Activated CD4-positive, alpha-beta T cell treated with anti-CD3 and anti-CD28 coated beads, Interleukin-2, Interleukin-6, amounts not matched to agents 100 ng/mL and 50 ng/mL, durations not matched to agents 16 hours and 8 hours (primary cell): ENCODE measurements around the gene LINGO3.
"Not testable (repeated sequence)": the region's sequence is repeated elsewhere in the genome, so short reads cannot be mapped to it uniquely, and the experiment has no call there.

ENCODE experiments used
- DNase-seq: peaks from one replicate; pipeline ENCODE4 v3.0.0-alpha.2; 2020

LINGO3 gene

DNA sequence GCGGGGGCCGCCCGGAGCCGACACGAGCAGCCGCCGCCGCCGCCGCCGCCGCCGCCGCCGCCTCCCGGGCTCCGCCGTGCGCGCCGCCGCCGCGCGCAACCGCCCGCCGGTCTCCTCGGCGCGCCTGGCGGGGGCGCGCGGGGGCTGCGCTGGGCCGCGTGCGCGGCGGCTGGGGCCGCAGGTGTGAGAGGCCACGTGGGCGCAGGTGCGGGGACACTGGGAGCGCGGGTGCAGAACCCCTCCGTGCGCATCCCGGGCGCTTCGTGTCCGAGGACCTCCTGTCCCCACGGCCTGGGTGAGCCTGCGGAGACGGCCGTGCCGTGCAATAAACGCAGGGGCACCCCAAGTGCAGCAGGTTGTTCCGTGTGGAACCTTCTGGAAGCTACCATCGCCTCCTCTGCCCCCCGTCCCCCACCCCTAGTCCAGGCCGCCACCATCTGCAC is at the start of gene LINGO3:
LINGO3 (minus strand) TSS at position 41 of the 443 bp plus-strand sequence. CDS start 16,378 bp downstream, outside the sequence.
- DNase-seq = no peak

GRCh38 chr19:2356036-2356646 is 48.2 kb upstream of the LINGO3 start:
- DNase-seq = no peak

- no peak for DNase-seq
These were observed 47.4 kb upstream of the LINGO3 start for GRCh38 chr19:2355168-2356035.

DNA sequence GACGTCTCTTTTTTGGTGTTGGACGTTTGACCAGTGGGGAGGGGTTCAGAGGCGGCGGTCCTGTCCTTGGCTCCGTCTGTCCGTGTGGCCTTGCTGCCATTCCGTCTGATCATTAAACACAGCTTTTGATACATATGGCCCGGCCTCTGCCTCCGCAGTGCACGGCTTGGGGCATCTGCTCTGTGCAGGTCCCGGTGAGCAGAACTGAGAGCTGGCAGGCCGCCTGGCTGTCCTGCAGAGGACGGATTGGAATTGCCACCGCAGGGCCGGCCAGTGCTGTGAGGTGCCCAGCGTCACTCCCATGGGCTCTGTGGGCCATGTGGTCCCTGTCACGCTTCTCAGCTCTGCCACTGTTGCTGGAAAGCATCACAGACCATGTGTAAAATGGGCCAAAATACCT is 46.7 kb upstream of the LINGO3 start:
- no peak for DNase-seq

GRCh38 chr19:2353887-2354592 is 46.1 kb upstream of the LINGO3 start:
- DNase-seq = no peak

- no peak for DNase-seq
These were observed 45.4 kb upstream of the LINGO3 start for GRCh38 chr19:2353159-2353886.

- no peak for DNase-seq
These were observed 44.2 kb upstream of the LINGO3 start for GRCh38 chr19:2352121-2352520.

GRCh38 chr19:2351591-2351990 is 43.6 kb upstream of the LINGO3 start:
- no peak for DNase-seq

DNA sequence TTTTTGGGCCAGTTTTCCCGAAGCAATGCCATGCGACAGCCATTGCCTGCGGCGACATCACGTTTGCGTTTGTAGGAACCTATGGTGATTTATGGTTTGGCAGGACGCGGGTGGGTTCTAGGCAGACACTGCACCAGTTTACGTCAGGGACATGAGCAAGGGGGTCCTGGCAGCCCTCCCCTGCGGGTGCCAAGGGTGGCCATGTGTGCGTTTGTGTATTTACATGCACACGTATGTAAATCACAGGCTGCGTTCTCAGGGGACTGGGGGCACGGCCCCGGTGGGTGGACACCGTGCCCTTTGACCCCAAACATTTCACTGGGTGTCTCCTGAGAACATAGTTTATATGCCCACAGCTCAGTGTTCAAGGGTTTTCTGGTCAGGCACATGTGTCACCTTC is 42.7 kb upstream of the LINGO3 start:
- no peak for DNase-seq

- not testable (repeated sequence) for DNase-seq
These were observed 41.9 kb upstream of the LINGO3 start for GRCh38 chr19:2349818-2350217.

DNA sequence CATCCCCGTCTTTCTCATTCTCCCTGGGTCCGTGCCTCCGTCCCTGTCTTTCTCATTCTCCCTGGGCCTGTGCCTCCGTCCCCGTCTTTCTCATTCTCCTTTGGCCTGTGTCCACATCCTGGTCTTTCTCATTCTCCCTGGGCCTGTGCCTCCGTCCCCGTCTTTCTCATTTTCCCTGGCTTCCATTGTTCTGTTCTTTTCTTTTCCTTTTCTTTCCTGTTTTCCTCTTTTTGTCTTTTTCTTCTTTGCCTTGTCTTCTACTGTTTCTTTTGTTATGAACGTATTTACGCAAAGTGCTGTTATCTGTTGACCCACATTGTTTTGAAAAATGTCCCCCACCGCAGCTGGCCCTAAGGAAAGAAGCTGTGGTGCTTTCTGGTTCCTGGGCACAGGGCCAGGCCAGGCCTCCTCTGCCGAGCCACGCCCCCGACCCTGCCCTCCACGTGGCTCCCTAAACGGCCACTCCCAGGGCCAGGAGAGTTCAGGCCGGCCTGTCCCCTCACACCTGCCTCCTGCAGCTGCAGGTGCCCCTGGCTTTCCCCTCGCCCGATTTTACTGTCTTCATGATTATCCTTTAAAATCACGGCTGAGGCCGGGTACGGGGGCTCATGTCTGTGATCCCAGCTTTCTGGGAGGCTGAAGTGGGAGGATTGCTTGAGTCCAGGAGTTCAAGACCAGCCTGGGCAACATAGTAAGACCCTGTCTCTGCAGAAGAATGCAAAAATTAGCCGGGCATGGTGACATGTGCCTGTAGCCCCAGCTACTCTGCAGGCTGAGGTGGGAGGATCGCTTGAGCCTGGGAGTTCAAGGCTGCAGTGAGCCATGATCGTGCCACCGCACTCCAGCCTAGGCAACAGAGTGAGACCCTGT is 38.1 kb upstream of the LINGO3 start:
- DNase-seq = no peak

DNA sequence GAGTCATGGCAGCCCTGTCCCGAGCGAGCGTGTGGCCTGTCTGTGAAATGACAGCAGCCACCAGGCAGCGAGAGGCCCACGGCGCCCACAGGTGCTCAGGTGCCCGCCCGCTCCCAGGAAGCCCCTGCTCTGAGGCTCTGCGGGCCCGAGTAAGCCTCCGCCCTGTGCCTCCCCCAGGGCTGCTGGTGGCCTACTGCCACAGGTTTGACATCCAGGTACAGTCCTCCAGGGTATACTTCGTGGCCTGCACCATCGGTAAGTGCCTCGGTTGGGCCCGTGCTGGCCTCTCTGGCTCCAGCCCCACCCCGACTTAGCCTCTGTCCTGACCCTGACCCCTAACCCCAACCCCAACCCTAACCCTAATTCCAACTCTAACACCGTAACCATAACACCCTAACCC is 37.1 kb upstream of the LINGO3 start:
- DNase-seq = no peak

GRCh38 chr19:2344381-2344870 is 36.5 kb upstream of the LINGO3 start:
- DNase-seq = no peak

DNA sequence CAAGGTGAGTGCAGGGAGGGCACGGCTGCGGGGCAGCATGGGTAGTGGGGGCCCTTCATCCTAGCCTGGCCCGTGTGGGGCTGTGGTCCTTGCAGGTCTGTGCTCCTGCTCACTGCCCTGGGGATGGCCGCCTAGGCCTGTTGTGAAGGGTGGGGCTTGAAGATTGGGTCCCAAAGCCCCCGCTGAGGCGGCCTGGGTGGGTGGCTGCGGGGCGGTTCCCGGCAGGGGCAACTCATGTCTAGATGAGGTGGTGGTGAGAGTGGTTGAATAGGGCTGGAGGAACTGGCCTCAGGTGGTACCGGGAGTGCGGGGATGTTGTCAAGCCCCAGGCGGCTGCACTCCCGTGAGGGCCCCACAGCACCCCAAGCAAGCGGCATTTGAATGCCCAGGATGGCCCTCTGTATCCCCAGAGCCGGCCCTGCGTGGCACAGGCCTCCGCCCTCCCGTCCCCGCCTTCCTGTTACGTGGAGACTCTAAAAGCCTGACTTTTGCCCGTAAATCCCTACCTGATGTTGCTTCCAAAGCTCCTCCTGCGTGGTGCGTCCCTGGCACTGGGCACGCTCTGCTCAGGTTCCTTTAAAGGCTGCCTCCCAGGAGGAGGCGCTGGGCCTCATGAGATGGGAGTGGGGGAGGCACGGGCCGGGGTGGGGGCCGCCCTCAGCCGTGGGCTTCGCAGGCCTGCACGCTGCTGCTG is 35.5 kb upstream of the LINGO3 start:
- no peak for DNase-seq

GRCh38 chr19:2342656-2343288 is 34.8 kb upstream of the LINGO3 start:
- DNase-seq = no peak

DNA sequence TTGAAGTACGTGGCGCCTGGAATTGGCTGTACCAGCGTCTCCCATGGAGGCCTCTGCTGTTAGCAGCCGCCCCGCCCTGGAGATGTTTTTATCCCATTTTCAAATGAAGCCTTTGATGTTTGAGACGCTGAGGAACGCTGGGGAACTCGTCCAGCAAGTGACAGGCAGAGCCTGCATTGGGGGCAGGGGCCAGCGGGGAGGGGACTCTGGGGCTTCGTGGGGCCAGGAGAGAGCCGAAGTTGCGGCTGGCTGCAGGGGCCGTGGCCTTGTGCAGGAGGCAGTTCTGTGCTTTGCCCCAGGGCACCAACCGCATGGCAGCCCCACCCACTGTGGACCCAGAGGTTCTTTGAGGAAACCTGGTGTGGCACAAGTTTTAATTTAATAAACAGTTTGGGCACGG is 34.0 kb upstream of the LINGO3 start:
- no peak for DNase-seq

DNA sequence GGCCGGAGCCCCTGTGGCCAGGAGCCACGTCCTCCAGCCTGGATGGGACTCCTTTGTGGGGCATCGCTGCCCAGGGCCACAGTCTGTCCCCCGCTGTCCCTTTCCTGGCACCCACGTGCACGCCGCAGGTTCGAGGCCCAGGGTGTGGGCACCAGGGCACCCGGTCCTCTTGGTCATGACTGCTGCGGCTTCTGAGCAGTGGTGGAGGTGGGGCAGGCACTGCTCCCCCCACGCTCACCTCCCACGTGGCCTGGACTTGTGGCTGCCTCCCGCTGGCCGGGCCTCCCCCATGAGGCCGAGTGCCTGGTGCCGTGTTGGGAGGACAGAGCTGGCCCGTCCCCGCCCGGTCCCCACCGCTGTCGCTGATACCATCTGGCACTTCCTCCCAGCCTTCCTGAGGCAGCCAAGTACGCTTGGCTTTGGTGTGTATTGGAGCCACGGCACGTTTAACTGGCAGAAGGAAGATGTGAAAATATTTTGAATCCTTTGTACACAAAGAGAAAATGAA is 33.3 kb upstream of the LINGO3 start:
- no peak for DNase-seq

DNA sequence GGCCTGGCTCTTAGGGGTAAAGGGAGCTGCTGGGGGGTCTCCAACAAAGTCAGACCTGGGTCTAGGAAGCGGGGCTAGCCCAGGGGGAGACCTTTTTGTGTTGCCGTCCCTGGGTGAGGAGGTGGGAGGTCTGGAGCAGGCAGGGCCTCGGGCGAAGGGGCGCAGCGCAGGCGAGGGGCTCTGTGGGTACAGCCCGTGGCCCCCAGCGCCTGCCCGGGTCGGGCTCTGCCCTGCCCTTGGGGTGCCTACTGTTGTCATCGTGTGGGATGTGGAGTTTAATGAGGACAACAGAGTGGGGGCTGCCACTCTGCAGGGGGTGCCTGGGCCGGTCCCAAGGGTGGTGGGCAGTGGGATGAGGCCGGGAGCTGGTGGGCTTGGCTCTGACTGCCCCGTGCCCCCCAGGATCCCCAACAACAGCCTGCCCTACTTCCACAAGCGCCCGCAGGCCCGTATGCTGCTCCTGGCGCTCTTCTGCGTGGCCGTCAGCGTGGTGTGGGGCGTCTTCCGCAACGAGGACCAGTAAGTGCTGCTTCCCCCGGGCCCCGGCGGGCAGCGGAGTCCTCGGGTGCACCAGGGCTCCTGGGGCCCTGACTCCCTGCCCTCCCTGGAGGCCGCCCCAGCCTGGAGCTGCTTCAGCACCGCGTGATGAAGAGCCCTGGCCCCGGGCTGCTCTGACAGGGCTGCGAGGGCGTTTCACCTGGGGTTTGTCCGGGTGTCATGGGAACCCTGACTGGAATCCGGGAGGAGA is 32.7 kb upstream of the LINGO3 start:
- DNase-seq = no peak

GRCh38 chr19:2339644-2340310 is 31.8 kb upstream of the LINGO3 start:
- DNase-seq = no peak
